Muscle layer of colon (tissue), 2 donors: ENCODE results near the gene TTC39C.
"Not testable (repeated sequence)": the region's sequence is repeated elsewhere in the genome, so short reads cannot be mapped to it uniquely, and the experiment has no call there.

ENCODE experiments used
- H3K27ac ChIP-seq: one replicate; pipeline ENCODE4 v1.7.0; 2013; ENCODE audit warnings: low read depth, mild to moderate bottlenecking, low read length, moderate library complexity
- H3K27me3 ChIP-seq, 2 donors: one replicate each; pipeline ENCODE4 v1.7.0; 2013; ENCODE audit warnings: low read length in 2 of 2, mild to moderate bottlenecking in 2 of 2; ENCODE audit not compliant: insufficient read depth in 2 of 2, control insufficient read depth in 1 of 2
- H3K36me3 ChIP-seq: one replicate; pipeline ENCODE4 v1.7.0; 2013; ENCODE audit warnings: mild to moderate bottlenecking, low read length; ENCODE audit not compliant: insufficient read depth
- H3K4me1 ChIP-seq: one replicate; pipeline ENCODE4 v1.7.0; 2013; ENCODE audit warnings: mild to moderate bottlenecking, low read length; ENCODE audit not compliant: insufficient read depth
- H3K4me3 ChIP-seq, 2 donors: one replicate each; pipeline ENCODE4 v1.7.0; 2013; ENCODE audit warnings: low read length in 2 of 2, low read depth in 1 of 2, mild to moderate bottlenecking in 1 of 2, moderate library complexity in 1 of 2
- H3K9ac ChIP-seq: one replicate; pipeline ENCODE4 v1.7.0; 2013; ENCODE audit warnings: low read length
- H3K9me3 ChIP-seq: one replicate; pipeline ENCODE4 v1.7.0; 2013; ENCODE audit warnings: mild to moderate bottlenecking, low read length
- donor health status: abdominal sarcoma.
- donor health status: Adenocarcinoma of cecum.

TTC39C gene

DNA sequence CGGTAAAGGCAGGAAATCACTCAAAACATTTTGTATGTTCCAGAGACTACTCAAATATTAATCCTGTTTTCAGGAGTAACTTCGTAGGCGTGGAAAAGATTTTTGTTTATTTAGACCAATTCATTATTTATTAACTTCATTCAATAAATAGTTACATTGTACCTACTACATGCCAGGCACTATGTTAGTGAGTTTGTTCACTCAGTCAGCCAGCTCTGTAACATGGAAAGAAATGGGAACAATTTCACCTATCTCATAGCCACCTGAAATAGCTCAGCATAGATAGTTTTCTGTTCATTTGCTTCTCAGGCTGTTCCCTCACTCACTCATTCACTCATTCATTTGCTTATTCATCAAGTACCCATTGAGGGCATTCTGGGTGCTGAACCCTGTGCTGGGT lies 34.6 kb downstream of the TTC39C start:
- H3K4me3 ChIP-seq: no peak overlapping the region
- H3K9ac ChIP-seq: no peak overlapping the region
- no peaks in the 10 kb centered on the region for H3K27me3 ChIP-seq
- no peaks in the 10 kb centered on the region for H3K9me3 ChIP-seq
- no peak overlapping the region for H3K27ac ChIP-seq
- H3K36me3 ChIP-seq: no peaks in the 10 kb centered on the region
- H3K4me1 ChIP-seq: no peaks in the 10 kb centered on the region

DNA sequence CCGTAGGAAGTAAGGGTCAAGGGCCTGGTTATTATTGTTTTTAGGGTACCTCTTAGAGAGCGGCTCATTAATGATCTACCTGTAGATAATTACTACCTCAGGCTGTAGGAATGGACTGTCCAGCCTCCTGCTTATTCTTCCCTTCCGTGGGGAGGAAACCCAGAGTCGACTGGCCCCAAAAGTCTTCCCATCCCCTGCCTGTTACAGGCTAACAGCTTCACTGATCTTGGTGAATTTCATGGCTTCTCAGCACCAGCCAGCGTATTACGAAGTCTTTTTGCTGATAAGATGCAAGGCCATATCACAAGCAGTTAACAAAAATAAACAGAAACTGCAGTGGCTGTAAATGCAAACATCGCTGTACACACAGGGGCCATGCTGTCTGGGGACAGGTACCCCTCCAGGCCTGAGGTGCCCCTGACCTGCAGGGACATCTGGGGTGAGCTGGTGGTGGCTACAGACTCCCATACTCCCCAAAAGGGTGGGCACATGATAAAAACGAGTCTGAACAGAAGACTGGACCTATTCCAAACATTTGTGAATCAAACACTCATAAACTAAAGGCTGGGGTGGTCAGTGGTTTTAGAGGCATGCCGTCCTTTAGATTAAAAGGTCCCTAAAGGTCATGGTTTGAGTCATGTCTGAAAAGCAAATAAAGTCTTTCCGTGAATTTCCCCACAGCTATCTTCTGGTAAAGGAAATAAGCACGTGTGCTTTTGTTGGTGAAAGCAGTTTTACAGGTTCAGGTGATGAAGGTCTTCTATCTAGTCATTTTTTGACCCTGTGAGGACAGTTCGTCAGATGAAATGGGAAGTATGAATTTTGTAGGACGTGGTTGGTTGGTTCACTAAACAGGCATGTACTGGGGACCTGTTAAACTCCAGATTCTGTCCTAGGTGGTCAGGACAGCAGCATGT lies 36.7 kb downstream of the TTC39C start:
- Histone ChIP-seq H3K27ac (no peak overlapping the region), H3K36me3 (no peaks in the 10 kb centered on the region), H3K9me3 (no peaks in the 10 kb centered on the region), H3K4me3 (no peak overlapping the region), H3K9ac (no peak overlapping the region), H3K4me1 (no peaks in the 10 kb centered on the region), H3K27me3 (no peaks in the 10 kb centered on the region)

DNA sequence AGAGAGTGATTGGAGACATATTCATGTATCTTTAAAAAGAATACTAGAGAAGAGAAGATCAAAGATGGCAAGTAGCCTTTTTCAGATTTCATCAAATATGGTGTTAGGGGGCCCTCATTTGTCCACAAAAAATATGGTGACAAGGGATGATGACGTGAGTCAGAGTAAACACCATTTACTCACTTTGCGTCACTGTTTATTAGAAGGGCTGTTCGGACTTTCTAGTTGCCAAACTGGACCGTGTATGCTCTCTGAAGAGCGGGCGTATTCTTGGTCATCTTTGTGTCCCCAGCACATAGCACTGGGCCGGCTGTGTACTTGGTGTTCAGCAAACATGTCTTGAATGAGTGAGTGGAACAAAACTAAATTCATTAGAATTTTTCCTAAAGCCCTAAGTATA lies 37.5 kb downstream of the TTC39C start:
- no peak overlapping the region for H3K27ac ChIP-seq
- H3K9me3 ChIP-seq: no peaks in the 10 kb centered on the region
- H3K27me3 ChIP-seq: no peaks in the 10 kb centered on the region
- no peak overlapping the region for H3K4me3 ChIP-seq
- H3K9ac ChIP-seq: no peak overlapping the region
- no peaks in the 10 kb centered on the region for H3K36me3 ChIP-seq
- H3K4me1 ChIP-seq: no peaks in the 10 kb centered on the region

DNA sequence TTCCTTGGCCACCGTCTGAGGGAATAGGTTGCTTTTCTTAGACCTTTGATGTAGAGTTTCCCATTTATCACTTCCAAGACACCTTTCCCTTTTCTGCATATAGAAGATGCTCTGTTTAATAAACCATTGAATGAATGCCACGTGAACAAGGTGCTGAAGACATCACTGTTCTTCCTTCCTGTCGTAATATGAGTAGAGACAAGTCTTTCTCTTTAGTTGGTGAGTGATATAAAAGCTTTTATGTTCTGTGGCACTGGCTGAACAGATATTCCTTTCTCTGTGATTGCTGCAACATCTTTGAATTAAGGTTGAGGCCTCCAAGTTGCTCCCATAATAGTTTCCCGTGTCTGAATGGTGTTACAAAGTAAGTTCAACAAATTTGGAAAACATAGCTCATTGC lies 38.7 kb downstream of the TTC39C start:
- Histone ChIP-seq H3K27ac (no peak overlapping the region), H3K4me3 (no peak overlapping the region), H3K9ac (no peak overlapping the region), H3K9me3 (no peaks in the 10 kb centered on the region), H3K27me3 (no peaks in the 10 kb centered on the region), H3K36me3 (no peaks in the 10 kb centered on the region), H3K4me1 (no peaks in the 10 kb centered on the region)

DNA sequence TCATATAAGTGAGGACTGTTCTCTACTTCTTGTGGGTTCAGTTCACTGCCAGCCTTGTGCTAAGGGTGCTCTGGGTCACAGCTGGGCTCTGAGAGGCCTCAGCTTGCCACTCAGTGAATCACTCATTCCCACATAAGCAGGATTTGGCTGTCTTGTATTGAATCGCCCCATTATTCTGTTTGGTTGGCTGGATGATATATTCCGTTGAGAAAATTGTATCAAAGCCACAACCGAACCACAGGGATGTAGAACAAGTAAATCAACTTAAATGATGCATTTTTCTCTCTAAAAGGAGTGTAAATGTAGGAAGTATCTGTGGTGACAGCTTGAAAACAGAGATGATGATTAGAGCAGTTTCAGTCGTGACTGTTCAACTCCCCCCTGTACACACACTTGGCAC lies 39.6 kb downstream of the TTC39C start:
- Histone ChIP-seq H3K27ac (no peak overlapping the region), H3K4me1 (no peaks in the 10 kb centered on the region), H3K4me3 (no peak overlapping the region), H3K9me3 (no peaks in the 10 kb centered on the region), H3K9ac (no peak overlapping the region), H3K36me3 (no peaks in the 10 kb centered on the region), H3K27me3 (no peaks in the 10 kb centered on the region)

DNA sequence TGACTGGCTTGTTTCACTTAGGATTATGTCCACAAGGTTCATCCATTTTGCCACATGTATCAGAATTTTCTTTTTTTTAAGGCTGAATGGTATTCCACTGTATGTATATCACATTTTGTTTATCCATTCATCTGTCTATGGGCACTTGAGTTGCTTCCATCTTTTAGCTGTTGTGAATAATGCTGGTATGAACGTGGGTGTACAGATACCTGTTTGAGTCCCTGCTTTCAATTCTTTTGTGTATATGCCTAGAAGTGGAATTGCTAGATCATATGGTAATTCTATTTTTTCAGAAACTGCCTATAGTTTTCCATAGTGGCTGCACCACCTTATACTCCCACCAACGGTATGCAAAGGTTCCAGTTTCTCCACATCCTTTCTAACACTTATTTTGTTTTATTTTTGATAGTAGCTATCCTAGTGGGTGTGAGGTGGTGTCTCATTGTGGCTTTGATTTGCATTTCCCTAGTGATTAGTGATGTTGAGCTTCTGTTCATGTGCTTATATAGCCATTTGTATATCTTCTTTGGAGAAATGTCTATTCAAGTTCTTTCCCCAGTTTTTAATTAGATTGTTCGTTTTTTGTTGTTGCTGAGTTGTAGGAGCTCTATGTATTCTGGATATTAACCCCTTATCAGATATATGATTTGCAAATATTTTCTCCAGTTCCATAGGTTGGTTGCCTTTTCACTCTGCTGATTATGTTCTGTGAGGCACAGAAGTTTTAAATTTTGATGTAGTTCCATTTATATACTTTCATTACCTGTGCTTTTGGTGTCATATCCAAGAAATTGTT lies 40.7 kb downstream of the TTC39C start:
- H3K4me3 ChIP-seq: no peak overlapping the region
- no peaks in the 10 kb centered on the region for H3K27me3 ChIP-seq
- H3K9me3 ChIP-seq: no peaks in the 10 kb centered on the region
- H3K36me3 ChIP-seq: no peaks in the 10 kb centered on the region
- H3K9ac ChIP-seq: no peak overlapping the region
- H3K4me1 ChIP-seq: no peaks in the 10 kb centered on the region
- no peak overlapping the region for H3K27ac ChIP-seq

DNA sequence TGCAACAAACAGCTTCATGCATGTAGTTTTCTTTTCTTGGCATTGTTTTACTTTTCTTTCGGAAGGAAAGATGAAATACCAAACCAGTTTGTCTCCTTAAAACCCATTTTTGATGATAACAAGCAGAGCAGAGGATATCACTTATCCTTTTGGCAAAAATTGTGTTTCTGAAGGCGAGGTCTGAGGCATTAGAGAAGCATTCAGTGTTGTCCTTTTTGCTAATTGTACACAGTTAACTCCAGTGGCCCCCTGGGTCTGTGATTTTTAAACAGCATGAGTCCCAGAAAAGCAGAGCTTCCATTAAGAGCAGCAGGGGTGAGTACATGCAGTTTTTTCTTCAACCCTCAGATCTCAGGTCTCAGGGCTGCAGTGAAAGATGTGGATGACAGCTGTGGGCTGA lies 41.3 kb downstream of the TTC39C start:
- H3K4me3 ChIP-seq: no peak overlapping the region
- H3K9me3 ChIP-seq: no peaks in the 10 kb centered on the region
- H3K36me3 ChIP-seq: no peaks in the 10 kb centered on the region
- H3K4me1 ChIP-seq: no peaks in the 10 kb centered on the region
- no peak overlapping the region for H3K27ac ChIP-seq
- no peaks in the 10 kb centered on the region for H3K27me3 ChIP-seq
- H3K9ac ChIP-seq: no peak overlapping the region

DNA sequence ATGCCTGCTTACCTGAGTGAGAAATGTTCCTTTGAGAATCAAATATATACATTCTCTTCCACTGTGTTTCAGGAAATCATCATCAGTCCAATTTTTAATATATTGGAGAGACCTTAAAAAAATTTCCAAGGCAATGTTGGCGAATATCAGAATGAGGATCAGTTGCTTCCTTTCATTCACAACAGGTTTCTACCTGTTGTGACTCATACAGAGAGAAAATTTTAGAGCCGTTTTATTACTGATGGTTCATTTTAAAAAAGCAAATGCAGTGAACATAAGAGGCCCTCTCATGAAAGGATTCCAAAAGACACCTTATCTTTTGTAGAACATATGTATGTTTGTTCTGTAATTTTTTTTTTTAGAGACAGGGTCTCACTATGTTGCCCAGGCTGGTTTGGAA lies 42.0 kb downstream of the TTC39C start:
- no peak overlapping the region for H3K27ac ChIP-seq
- no peak overlapping the region for H3K4me3 ChIP-seq
- no peaks in the 10 kb centered on the region for H3K36me3 ChIP-seq
- no peaks in the 10 kb centered on the region for H3K9me3 ChIP-seq
- no peak overlapping the region for H3K9ac ChIP-seq
- no peaks in the 10 kb centered on the region for H3K27me3 ChIP-seq
- H3K4me1 ChIP-seq: no peaks in the 10 kb centered on the region

DNA sequence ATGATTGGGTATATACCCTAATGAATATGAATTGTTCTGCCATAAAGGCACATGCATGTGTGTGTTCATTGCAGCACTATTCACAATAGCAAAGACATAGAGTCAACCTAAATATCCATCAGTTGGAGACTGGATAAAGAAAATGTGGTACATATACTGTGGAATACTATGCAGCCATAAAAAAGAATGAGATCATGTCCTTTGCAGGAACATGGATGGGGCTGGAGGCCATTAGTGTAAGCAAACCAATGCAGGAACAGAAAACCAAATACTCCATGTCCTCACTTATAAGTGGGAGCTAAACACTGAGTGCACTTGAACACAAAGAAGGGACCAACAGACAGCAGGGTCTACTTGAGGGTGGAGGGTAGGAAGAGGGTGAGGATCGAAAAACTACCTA lies 43.2 kb downstream of the TTC39C start:
- no peaks in the 10 kb centered on the region for H3K36me3 ChIP-seq
- no peaks in the 10 kb centered on the region for H3K4me1 ChIP-seq
- no peak overlapping the region for H3K27ac ChIP-seq
- no peak overlapping the region for H3K4me3 ChIP-seq
- H3K27me3 ChIP-seq: no peaks in the 10 kb centered on the region
- H3K9me3 ChIP-seq: no peaks in the 10 kb centered on the region
- H3K9ac ChIP-seq: no peak overlapping the region

DNA sequence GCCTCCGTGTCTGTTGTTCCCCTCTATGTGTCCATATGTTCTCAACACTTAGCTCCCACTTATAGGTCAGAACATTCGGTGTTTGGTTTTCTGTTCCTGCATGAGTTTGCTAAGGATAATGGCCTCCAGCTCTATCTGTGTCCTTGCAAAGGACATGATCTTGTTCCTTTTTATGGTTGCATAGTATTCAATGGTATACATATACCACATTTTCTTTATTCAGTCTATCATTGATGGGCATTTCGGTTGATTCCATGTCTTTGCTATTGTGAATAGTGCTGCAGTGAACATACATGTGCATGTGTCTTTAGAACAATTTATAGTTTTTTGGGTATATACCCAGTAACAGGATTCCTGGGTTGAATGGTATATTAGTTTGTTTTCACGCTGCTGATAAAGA lies 44.8 kb downstream of the TTC39C start:
- H3K9ac ChIP-seq, H3K9me3 ChIP-seq, H3K4me3 ChIP-seq, H3K4me1 ChIP-seq, H3K27ac ChIP-seq, H3K36me3 ChIP-seq, H3K27me3 ChIP-seq: not testable (repeated sequence)

DNA sequence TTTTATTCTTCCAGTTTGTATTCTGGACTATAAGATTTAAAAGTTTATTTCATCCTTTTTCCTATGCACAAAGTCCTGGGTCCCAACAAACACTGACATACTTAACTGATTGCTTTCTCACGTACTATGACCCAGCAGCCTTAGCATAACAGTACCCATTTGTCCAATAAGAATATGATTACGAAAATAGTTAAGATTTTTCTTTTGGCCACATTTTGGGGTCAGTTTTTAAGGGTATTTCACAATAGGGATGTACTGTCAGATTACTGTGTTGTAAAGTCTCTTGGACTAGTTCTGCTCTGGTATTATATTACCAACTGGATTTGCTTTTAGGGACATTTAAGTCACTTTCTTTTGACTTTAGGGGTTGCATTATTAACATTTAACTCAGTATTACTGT lies 46.1 kb downstream of the TTC39C start:
- Histone ChIP-seq H3K27ac (no peak overlapping the region), H3K4me1 (no peaks in the 10 kb centered on the region), H3K36me3 (no peaks in the 10 kb centered on the region), H3K9ac (no peak overlapping the region), H3K27me3 (no peaks in the 10 kb centered on the region), H3K9me3 (no peaks in the 10 kb centered on the region), H3K4me3 (no peak overlapping the region)
